CD4-positive, alpha-beta T cell treated with Interleukin-6 for 4 hours (primary cell): Measurements from ENCODE around the gene RNF112.

Experiments
- DNase-seq: peaks from one replicate; pipeline ENCODE4 v3.0.0-alpha.2; 2020; ENCODE audit warnings: mixed read lengths

RNF112 gene

GRCh38 chr17:19410875-19411620 lies at the start of gene RNF112:
Gene RNF112 (plus strand): TSS chr17:19411232. CDS start chr17:19411409, 177 bp downstream.
- DNase-seq = no peak

GRCh38 chr17:19361326-19361725 lies 49.7 kb upstream of the RNF112 start:
- DNase-seq = no peak

- DNase-seq = no peak
These were observed 49.1 kb upstream of the RNF112 start for GRCh38 chr17:19361944-19362276.

- peak; percentile 90 for DNase-seq
These were observed 48.5 kb upstream of the RNF112 start, which contains the start of gene B9D1 for GRCh38 chr17:19362277-19363113. Gene B9D1 (minus strand): TSS chr17:19362723. CDS start chr17:19362569, 154 bp downstream.

- no peak for DNase-seq
These were observed 48.0 kb upstream of the RNF112 start for GRCh38 chr17:19363114-19363438.

GRCh38 chr17:19363460-19364035 lies 47.5 kb upstream of the RNF112 start:
- no peak for DNase-seq

- no peak for DNase-seq
These were observed 46.1 kb upstream of the RNF112 start for GRCh38 chr17:19364699-19365498.

GRCh38 chr17:19365499-19365817 lies 45.6 kb upstream of the RNF112 start:
- no peak for DNase-seq

- no peak for DNase-seq
These were observed 45.0 kb upstream of the RNF112 start for GRCh38 chr17:19365833-19366636.

- DNase-seq = no peak
These were observed 44.4 kb upstream of the RNF112 start for GRCh38 chr17:19366637-19366972.

- DNase-seq = no peak
These were observed 42.8 kb upstream of the RNF112 start for GRCh38 chr17:19368229-19368628.

- DNase-seq = no peak
These were observed 41.8 kb upstream of the RNF112 start for GRCh38 chr17:19369107-19369778.

- DNase-seq = peak; percentile 41
These were observed 41.1 kb upstream of the RNF112 start for GRCh38 chr17:19369846-19370492.

GRCh38 chr17:19370493-19370960 lies 40.5 kb upstream of the RNF112 start:
- no peak for DNase-seq

- DNase-seq = no peak
These were observed 39.6 kb upstream of the RNF112 start for GRCh38 chr17:19371259-19372010.

GRCh38 chr17:19372011-19372370 lies 39.0 kb upstream of the RNF112 start:
- no peak for DNase-seq

- no peak for DNase-seq
These were observed 38.6 kb upstream of the RNF112 start for GRCh38 chr17:19372439-19372838.

- DNase-seq = no peak
These were observed 38.0 kb upstream of the RNF112 start for GRCh38 chr17:19372866-19373504.

GRCh38 chr17:19374136-19374535 lies 36.9 kb upstream of the RNF112 start:
- DNase-seq = no peak

- DNase-seq = no peak
These were observed 35.3 kb upstream of the RNF112 start for GRCh38 chr17:19375732-19376131.
